GM21447 (cell line): Measurements from ENCODE around the gene BICD1.

Experiments used
- ATAC-seq: cut with Tn5 transposase; IDR thresholded peaks from one replicate; pipeline ENCODE4 v1.9.1; 2021; ENCODE audit not compliant: unreplicated experiment

BICD1 gene

DNA sequence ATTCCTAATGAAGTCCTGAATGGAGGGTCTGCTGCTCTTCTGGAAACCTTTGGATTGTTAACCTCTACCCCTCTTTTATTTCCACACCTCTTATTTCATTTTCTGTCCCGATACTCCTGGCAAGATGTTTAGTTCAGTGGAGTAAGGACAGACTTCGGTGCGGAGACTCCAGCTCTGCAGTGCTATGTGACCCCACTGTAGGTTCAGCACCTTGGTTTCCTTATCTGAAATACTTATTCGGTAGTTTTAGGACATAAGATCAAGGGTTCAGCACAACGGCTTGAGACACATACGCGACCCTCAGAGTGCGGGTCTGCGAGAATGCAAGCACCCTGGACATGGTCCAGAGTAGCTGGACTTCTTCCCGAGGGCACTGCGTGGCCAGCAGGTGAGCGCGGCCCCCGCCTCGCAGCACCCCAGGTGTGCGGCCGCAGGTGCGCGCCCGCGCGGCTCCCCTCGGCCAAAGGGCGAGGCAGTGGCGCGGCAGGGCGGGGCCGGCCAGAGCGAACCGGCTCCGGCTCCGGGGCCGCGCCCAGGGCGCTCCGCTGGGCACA, 292.2 kb downstream of the BICD1 start:
- no peak for ATAC-seq

DNA sequence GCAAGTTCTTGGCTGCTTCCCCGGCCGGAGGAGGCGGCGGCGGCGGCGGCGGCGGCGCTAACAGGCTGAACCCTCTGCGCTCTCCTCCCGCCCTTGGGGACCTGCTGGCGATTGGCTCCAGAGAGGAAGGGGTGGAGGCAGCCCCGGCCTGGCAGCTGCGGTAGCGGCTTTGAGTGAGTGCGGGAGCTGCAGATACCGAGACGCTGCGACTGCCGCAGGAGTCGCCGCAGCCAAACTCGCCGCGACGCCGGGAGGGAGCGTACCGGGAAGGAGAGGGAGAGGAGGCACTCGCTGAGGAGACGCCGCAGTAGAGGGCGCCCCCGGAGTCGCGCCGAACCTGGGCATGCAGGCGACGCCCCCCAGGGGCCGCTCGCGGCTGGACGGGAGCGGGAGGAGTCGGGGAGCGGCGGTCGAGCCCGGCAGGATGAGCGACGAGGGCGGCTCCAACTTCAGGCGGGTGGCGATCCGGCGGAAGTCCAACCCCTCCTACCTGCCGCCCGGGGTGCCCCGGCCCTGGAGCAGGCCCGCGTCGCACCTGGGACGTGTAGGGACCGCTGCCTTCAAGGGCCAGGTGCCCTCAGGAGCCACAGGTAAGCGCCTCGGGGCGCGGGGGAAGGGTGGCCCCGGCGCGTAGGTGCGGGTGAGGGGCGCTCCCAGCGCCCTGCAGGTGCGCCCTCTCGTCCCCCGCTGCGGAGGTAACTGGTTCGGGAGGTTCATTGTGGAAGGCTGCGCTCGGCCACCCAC, 292.9 kb downstream of the BICD1 start, which contains the start of gene FGD4:
TSS of gene FGD4 (plus strand) at position 189 of the 744 bp plus-strand sequence.
- peak; percentile 83 for ATAC-seq

DNA sequence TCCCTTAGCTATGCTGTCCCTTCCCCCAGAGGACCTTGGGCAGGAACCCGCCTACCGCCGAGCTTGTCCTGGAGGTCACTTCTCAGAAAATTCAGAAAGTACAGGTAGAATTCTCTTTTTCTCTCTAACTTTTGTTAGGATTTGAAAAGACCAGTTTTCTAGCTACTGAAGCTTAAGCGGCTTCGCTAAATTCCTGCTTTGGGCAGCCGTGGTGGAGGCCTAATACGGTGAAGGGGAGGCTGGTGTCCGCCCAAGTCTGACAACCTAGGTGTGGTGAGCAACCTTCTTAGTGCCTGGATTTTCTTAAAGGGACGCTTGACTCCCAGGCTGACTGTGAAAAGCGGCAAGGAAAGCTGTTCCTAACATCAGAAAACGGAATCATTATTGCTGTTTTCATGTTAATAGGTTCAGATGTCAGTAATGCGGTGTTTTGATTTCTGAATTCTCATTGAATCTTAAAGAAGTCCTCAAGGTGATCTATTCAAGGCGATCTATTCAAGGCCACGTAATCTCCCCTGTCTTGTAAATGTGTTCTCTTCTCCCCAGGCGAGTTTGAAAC, 293.5 kb downstream of the BICD1 start:
- ATAC-seq, result no peak

DNA sequence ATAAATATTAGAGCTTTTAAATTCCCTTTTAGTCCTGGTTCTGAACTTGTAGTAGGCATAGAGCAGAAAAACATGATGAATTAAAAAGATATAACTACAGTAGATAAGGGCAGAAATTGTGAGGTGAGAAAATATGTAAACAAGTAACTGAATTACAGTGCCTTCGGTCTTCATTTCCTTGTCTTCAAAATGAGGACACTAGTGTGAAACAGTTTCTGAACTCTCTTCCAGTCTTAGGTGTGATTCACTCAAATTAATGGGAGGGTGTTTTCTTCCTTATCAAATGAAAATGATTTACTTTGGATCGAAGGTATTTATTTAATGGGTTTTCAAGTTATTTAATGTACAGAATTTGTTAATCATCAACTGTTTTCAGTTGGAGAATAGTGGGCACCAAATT, 294.2 kb downstream of the BICD1 start:
- ATAC-seq, result no peak

DNA sequence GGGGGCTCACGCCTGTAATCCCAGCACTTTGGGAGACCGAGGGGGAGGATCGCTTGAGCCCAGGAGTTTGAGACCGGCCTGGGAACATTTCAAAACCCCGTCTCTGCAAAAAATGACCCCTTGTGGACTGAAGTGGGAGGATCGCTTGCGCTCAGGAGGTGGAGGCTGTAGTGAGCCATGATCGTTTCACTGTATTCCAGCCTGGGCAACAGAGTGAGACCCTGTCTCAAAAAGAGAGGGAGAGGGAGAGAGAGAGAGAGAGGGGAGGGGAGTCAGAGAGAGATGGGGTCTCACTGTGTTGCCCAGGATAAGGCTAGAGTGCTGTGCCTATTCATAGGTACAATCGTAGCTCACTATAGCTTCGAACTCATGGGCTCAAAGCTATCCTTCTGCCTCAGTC, 295.5 kb downstream of the BICD1 start:
- no peak for ATAC-seq

DNA sequence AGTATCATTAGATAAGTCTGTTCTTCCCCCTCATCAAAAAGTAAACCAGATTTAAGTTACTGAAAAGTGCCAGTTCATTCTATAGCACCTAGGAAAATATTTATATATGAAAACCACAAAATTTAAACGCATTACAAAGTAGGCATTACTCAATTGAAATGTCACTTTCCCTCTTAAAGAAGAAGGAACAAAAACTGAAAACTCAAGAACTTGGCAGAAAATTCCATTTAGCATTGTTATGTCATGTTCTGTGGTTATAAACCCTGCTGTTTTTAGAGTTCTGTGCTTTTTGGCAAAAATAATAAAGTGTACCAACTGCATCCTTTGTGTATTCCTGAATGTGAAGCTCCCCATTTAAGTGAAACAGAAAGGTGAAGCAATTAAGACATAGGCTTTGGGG, 296.3 kb downstream of the BICD1 start:
- ATAC-seq, result no peak

DNA sequence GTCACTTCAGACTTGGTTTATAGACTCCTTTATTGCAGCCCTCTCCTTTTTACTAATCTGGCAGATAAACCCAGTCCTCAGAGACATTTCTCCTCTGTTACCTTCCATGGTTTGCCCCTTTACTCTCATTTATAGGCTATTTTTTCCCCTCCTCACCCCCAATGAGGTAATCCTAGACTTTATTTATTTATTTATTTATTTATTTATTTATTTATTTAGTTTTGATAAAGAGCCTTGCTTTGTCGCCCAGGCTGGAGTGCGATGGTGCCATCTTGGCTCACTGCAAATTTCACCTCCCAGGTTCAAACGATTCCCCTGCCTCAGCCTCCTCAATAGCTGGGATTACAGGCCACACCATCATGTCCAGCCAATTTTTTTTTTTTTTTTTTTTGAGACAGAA, 301.1 kb downstream of the BICD1 start:
- ATAC-seq, result no peak

DNA sequence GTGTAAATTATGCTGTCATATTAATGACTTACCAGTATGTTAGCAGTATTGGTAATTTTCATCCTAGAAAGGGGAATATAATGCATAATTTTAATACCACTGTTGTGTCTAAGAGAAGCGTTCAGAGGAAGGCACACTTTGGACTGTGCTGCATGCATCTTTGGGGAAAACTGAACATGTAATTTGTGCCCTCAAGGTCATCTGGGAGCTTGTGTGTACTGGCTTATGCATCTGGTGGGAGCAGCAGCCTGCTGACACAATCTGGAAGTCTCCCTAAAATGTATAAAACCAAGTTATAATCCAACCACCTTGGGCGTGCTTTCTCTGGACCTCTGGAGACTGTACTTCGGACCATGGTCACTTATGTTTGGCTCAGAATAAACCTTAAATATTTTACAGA, 306.8 kb downstream of the BICD1 start:
- no peak for ATAC-seq

DNA sequence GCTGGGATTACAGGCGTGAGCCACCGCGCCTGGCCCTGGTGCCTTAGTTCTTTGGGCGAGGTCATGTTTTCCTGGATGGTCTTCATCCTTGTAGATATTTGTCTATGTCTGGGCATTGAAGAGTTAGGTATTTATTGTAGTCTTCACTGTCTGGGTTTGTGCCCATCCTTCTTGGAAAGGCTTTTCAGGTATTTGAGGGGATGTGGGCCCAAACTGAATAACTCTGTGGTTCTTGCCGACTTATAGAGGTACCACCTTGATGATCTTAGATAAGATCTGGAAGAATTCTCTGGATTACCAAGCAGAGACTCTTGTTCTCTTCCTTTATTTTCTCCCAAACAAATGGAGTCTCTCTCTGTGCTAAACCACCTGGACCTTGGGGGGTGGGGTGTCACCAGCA, 311.6 kb downstream of the BICD1 start:
- no peak for ATAC-seq

DNA sequence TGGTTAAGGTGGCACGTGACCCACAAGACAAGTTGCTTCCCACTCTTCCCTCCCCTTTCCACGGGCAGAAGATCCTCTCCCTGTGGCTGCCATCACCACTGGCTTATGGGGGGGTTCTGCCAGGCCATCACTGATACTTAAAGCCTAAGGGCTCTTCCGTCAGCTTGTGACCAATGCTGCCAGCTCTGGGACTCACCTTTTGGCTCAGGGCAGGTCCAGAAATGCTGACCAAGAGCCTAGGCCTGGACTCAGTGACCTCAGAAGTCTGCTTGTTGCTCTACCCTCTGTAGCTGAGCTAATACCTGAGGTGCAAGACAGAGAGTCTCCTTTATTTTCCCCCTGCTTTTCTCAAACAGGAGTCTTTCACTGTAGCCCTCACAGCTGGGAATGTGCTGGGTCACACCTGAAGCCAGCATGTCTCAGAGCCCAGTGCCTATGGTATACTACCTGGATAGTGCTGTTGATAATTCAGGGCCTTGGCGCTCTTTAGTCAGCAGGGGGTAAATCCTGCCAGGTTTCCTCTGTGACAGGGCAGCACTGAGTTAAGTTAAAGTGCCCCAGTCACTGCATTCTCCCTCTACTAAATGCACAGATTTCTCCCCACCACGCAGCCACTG, 312.4 kb downstream of the BICD1 start:
- ATAC-seq, result no peak

DNA sequence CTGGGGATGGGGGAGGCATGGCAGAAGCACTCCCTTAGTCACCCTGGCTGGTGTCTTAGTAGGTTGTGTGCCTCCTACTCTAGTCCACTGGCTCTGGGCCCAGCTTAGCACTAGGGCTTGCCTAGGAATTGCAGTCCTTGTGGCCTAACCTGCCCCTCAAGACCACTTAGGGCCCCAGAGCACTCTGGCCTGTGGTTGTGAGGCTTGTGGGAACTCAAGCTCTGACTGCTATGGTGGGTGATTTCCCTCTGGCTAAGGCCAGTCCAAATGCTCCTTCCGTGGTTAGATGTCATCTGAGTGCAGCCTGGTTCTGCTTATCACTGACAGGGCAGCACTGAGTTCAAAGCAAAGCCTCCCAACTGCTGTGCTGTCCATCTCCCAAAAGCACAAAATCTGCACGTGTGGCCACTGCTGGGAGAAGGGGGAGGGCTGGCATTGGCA, 312.9 kb downstream of the BICD1 start:
- no peak for ATAC-seq

DNA sequence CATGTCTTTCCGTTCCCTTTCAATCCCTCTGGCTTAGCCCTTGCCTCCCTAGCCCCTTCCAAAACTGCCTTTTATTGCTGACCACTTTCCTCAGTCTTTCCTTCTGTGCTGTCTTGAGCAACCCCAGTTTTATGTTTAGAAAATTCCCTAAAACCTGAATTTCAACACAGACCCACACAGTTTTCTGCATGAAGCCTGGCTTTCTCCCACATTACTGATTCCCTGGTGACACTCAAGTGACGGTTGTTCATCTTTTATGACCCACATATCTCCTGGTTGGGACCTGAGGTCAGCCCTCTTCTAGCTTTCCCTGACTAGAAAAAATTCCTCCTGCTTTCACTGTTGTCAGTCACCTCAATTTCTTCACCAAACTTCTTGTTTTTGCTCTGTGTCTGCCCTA, 313.7 kb downstream of the BICD1 start:
- no peak for ATAC-seq

DNA sequence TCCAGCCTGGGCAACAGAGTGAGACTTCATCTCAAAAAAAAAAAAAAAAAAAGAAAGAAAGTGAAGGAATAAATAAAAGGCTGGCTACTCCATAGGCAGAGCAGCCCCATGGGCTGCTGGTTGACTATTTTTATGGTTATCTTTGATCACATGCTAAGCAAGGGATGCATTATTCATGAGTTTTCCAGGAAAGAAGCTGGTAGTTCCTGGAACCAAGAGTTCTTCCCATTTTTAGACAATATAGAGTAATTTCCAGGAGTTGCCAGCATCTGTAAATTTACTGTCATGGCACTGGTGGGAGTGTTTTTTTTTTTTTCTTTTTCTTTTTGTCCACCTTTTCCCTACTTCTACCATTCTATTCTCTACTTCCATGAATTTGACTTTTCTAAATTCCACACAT, 316.9 kb downstream of the BICD1 start:
- no peak for ATAC-seq

DNA sequence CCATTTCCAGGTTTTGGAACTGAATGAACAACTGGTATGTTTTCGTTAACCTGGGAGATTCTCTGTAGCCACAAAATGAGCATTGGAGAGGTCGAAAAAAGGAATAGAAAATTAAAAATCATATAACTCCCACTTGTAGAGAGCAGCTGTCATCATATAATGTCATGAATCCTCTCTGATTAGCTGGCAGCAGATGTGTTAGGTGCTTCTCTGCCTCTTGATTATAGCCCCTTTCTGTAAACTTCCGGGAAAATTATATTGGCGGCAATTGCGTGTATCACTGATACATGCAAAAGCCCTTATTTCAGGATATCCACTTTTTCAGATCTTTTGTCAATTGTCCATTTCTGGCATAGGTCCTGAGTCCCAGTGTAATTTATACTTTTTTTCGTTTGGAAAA, 324.4 kb downstream of the BICD1 start:
- no peak for ATAC-seq
